ENCODE data around the gene PLEKHA5.
"Not testable (repeated sequence)": the region's sequence is repeated elsewhere in the genome, so short reads cannot be mapped to it uniquely, and the experiment has no call there.

The PLEKHA5 gene

GRCh38 chr12:19410629-19411185, 281.2 kb downstream of the PLEKHA5 start:
- Histone ChIP-seq H3K4me2 (ENCODE audit: low read length) (no peak overlapping the region), H3K9ac (no peak overlapping the region), H3K27ac (no peak overlapping the region), H3K36me3 (ENCODE audit: control insufficient read depth, insufficient read depth, low read length) (no peaks in the 10 kb centered on the region), H3K4me1 (no peaks in the 10 kb centered on the region), H2AFZ (no peak overlapping the region), H3K79me2 (no peaks in the 10 kb centered on the region), H3K27me3 (ENCODE audit: control insufficient read depth, insufficient read depth, low read length) (no peaks in the 10 kb centered on the region), H3K9me3 (ENCODE audit: control insufficient read depth, low read length) (no peaks in the 10 kb centered on the region), H3K4me3 (ENCODE audit: low read depth, low read length) (no peak overlapping the region)
- TF ChIP-seq CTCF (IDR thresholded peaks at IDR 0.05), result no peak

- Histone ChIP-seq H3K4me2 (ENCODE audit: low read length) (no peak overlapping the region), H3K27ac (no peak overlapping the region)
Measured at GRCh38 chr12:19411234-19412204, 282.0 kb downstream of the PLEKHA5 start.

DNA sequence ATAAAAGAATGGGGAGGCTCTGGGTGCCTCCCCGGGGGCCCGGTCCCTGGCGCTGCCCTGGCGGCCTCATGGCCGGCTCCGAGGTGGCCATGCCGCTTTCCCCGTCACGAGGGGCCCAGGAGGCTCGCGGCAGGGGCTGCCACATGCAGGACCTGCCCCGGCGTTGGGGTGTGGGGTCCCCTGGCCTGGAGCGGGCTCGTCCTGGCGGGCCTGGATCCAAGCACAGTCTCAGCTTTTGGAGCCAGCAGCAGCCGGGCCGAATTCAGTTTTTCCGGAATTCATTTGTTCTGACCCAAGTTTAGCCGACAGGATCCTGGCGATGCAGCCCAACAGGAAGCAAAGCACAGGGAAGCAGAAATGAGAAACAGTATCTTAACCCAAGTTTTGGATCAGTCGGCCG, 283.3 kb downstream of the PLEKHA5 start:
- no peak overlapping the region for H3K4me3 ChIP-seq (ENCODE audit: low read depth, low read length)

More at GRCh38 chr12:19411234-19412204, 282.0 kb downstream of the PLEKHA5 start:
- Histone ChIP-seq H3K4me3 (ENCODE audit: low read depth, low read length) (no peak overlapping the region), H3K27me3 (ENCODE audit: control insufficient read depth, insufficient read depth, low read length) (no peaks in the 10 kb centered on the region), H3K4me1 (no peaks in the 10 kb centered on the region), H3K9ac (no peak overlapping the region), H2AFZ (no peak overlapping the region), H3K79me2 (no peaks in the 10 kb centered on the region), H3K9me3 (ENCODE audit: control insufficient read depth, low read length) (no peaks in the 10 kb centered on the region), H3K36me3 (ENCODE audit: control insufficient read depth, insufficient read depth, low read length) (no peaks in the 10 kb centered on the region)
- TF ChIP-seq CTCF (IDR thresholded peaks at IDR 0.05), result no peak

DNA sequence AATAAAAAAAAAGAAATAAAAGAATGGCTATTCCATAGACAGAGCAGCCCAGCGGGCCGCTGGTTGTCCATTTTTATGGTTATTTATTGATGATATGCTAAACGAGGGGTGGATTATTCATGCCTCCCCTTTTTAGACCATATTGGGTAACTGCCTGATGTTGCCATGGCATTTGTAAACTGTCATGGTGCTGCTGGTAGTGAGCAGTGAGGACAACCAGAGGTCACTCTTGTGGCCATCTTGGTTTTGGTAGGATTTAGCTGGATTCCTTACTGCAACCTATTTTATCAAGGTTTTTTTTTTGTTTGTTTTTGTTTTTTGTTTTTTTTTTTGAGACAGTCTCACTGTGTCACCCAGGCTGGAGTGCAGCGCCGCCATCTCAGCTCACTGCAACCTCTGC, 284.0 kb downstream of the PLEKHA5 start:
- H3K27ac ChIP-seq; H3K9ac ChIP-seq; H3K36me3 ChIP-seq (ENCODE audit: control insufficient read depth, insufficient read depth, low read length); H3K4me1 ChIP-seq; H3K9me3 ChIP-seq (ENCODE audit: control insufficient read depth, low read length); H3K4me3 ChIP-seq (ENCODE audit: low read depth, low read length); H3K4me2 ChIP-seq (ENCODE audit: low read length); H3K27me3 ChIP-seq (ENCODE audit: control insufficient read depth, insufficient read depth, low read length); H3K79me2 ChIP-seq; H2AFZ ChIP-seq: not testable (repeated sequence)

More for the DNA sequence above, 283.3 kb downstream of the PLEKHA5 start:
- no peak for TF ChIP-seq CTCF (IDR thresholded peaks at IDR 0.05)
- Histone ChIP-seq H3K27me3 (ENCODE audit: control insufficient read depth, insufficient read depth, low read length) (no peaks in the 10 kb centered on the region), H3K4me2 (ENCODE audit: low read length) (no peak overlapping the region), H2AFZ (no peak overlapping the region), H3K79me2 (no peaks in the 10 kb centered on the region), H3K27ac (no peak overlapping the region), H3K4me1 (no peaks in the 10 kb centered on the region), H3K9ac (no peak overlapping the region), H3K9me3 (ENCODE audit: control insufficient read depth, low read length) (no peaks in the 10 kb centered on the region), H3K36me3 (ENCODE audit: control insufficient read depth, insufficient read depth, low read length) (no peaks in the 10 kb centered on the region)

DNA sequence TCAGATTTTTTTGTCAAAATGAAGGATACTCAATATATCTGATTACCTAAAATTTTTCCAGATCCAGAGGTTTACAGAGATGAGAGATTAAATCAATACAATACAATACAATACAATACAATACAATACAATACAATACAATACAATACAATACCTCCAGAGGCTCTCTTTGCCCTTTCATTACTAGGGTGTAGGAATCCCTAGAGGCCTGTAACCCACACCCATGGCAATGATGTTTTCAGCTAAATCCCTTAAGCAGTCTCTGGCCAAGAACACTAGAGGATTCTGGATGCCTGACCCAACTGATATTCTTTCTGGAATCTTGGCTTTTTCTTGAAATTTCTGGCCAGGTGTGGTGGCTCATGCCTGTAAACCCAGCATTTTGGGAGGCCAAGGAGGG, 286.0 kb downstream of the PLEKHA5 start:
- Histone ChIP-seq H3K9me3 (ENCODE audit: control insufficient read depth, low read length) (no peaks in the 10 kb centered on the region), H3K79me2 (no peaks in the 10 kb centered on the region), H3K27ac (no peak overlapping the region), H3K4me2 (ENCODE audit: low read length) (no peak overlapping the region), H3K27me3 (ENCODE audit: control insufficient read depth, insufficient read depth, low read length) (no peaks in the 10 kb centered on the region), H3K9ac (no peak overlapping the region), H3K4me3 (ENCODE audit: low read depth, low read length) (no peak overlapping the region), H3K36me3 (ENCODE audit: control insufficient read depth, insufficient read depth, low read length) (no peaks in the 10 kb centered on the region), H3K4me1 (no peaks in the 10 kb centered on the region), H2AFZ (no peak overlapping the region)
- no peak for TF ChIP-seq CTCF (IDR thresholded peaks at IDR 0.05)

Data from parathyroid adenoma (tissue), 2 donors.